ENCODE measurements around the gene FCGR3B.
"Not testable (repeated sequence)": the region's sequence is repeated elsewhere in the genome, so short reads cannot be mapped to it uniquely, and the experiment has no call there.

Gene FCGR3B

DNA sequence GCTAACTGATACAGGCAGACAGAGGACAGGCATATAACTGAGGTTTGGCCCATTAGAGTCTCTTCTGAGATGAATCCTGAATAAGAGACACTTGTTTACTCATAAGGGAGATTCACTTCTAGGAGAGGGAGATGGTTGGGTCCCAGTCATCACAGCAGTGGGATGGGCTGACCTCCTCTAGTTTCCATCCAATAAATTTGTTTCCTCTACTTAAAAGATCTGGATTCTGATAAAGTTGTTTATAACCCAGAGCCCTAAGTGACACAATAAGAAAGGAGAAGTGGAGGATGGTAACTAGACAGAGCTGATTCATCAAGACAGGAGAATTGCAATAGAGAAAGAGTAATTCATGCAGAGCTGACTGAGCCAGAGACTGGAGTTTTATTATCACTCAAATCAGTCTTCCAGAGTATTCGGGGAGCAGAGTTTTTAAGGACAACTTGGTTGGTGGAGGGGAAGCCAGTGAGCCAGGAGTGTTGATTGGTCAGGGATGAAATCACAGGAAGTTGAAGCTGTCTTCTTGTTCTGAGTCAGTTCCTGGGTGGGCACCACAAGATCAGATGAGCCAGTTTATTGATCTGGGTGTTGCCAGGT lies 5.3 kb upstream of the FCGR3B start:
- not testable (repeated sequence) for H3K4me3 ChIP-seq, DNase-seq, H3K27me3 ChIP-seq

DNA sequence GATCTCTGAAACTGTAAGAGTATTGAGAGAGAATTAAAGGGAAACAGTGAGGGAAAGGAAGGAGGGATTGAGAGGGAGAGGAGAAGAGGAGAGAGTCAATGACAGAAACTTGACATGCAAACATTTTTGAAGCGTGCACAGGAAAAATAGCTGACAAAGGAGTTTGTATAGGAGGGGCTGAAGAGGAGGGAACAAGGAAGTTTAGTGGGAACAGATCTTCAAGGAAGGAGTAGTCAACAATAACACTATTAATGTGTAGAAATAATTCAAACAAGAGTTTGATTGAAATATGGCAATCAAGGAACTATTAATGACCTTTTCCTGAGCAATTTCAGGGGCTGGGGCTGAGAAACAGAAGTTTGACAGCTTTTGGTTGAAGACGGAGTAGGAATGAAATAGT lies 4.0 kb upstream of the FCGR3B start:
- H3K9me3 ChIP-seq; H3K27ac ChIP-seq; H3K4me1 ChIP-seq; DNase-seq; intact Hi-C loops (cut with DNase I; ENCODE audit: low total_unique reads); H3K27me3 ChIP-seq; H3K4me3 ChIP-seq; H3K36me3 ChIP-seq: not testable (repeated sequence)

More for the DNA sequence above, 5.3 kb upstream of the FCGR3B start:
- intact Hi-C loops (cut with DNase I; ENCODE audit: low total_unique reads); H3K36me3 ChIP-seq; H3K27ac ChIP-seq; H3K9me3 ChIP-seq; H3K4me1 ChIP-seq: not testable (repeated sequence)

DNA sequence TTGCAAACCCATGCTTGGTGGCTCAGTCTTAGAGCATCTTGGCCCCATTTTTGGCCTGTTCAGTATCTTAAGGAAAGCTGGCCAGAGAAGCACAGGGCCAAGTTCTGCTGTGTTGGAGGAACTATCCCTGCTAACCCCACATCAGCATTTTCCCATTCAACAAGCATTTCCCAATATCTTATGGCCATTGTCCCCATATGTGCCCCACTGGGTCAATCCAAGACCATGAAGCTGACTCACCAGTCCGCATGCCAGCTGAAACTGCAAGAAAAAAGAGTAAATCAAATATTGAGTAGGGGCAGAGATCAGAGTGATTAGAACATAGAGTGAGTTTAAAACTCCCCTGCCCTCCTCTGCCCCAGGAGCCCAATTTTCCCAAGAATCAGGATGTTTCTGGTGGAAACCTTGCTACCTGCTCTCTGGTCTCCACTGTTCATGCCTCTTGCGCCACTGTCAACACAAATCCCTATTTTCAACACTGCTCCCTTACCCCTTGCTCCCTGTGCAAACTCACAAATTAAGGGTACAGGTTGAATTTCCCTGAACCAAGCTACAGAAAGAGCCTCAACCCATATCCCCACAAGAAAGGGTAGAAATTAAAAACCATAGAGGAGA lies 741 bp downstream of the FCGR3B start:
- H3K27me3 ChIP-seq; H3K4me3 ChIP-seq; intact Hi-C loops (cut with DNase I; ENCODE audit: low total_unique reads); H3K27ac ChIP-seq; H3K36me3 ChIP-seq; DNase-seq; H3K9me3 ChIP-seq; H3K4me1 ChIP-seq: not testable (repeated sequence)

DNA sequence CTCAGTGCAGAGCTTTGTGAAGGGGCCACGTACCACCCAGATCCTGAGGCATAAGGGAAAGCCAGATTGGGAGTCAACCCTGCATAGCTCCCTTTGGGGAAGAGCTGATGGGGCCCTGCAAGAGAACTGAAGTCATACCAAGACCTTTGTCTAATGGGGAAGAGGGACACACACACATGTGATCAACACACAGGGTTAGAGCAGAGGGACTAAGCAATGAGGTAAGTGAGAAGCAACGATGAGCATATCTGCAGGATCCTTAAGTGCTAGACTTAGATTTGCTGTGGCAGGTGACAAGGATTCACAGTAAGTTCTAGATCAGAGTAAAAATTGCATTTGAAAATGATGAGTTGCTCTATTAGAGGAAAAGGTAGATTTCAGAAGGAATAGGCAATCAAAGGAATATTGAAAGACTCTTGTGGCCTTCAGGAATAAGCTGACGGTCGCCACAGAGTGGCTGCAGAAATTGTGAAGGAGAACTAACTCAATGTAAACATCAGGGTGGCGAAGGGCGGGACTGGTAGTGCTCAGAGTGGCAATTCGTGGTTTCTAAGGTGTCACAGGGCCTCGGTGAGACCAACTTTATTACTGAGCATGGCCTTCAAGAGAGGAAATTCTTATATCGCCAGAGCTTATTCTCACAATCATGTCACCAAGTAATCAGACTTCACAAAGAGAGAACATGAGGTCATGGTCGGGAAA lies 4.4 kb downstream of the FCGR3B start:
- intact Hi-C loops (cut with DNase I; ENCODE audit: low total_unique reads); DNase-seq; H3K27me3 ChIP-seq: not testable (repeated sequence)

DNA sequence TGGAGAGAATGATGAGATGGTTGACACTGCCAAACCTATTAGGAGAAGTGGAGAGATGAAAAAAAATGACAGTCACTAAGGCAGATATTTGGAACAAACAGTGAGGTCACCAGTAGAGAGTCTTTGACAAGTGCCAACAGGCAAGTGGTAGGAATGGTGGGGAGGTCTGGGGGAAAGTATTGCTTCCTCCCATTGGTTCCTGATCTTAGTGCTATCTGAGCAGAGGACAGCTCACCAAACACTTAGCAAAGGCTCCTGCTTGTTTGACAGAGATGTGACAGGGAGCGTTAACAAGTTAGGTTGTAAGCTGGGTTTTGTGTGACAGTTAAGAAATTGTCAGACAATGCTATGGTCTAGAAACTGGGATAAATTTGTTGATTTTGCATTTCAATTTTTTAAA lies 6.4 kb downstream of the FCGR3B start:
- intact Hi-C loops (cut with DNase I; ENCODE audit: low total_unique reads); H3K4me1 ChIP-seq; H3K36me3 ChIP-seq; H3K27ac ChIP-seq; H3K4me3 ChIP-seq; H3K9me3 ChIP-seq; H3K27me3 ChIP-seq; DNase-seq: not testable (repeated sequence)

More for the DNA sequence above, 4.4 kb downstream of the FCGR3B start:
- H3K4me3 ChIP-seq, H3K4me1 ChIP-seq, H3K36me3 ChIP-seq, H3K27ac ChIP-seq, H3K9me3 ChIP-seq: not testable (repeated sequence)

DNA sequence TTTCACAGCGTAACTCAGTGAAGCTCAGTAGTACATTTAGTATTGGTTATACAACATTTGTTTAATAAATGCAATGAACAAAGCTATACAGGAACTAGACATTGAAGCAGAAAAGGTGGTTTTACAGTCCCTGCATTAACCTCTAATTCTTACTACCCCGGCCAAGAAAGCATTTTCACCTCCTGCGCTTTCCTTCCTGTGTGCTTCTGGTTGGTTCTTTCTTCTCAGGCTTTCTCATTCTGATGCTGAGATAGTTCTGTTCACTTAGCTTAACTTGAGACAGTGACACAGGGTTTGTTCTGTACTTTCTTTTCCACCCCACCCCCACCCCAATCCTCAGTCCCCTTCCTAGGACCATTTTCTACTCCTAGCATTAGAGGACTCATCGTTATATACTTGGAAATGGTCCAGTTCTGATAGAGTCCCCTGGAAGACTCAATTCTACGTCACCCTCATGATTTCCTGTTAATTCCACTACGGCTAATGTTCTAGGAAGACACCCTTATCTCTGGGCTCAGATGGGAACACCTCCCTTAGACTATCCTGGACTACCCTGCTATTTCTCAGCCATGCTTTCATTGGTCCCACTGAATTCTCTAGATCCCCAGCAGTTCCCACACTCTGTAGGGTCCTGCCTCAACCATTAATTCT lies 7.5 kb downstream of the FCGR3B start:
- intact Hi-C loops (cut with DNase I; ENCODE audit: low total_unique reads); H3K9me3 ChIP-seq; H3K4me3 ChIP-seq; H3K4me1 ChIP-seq; DNase-seq; H3K36me3 ChIP-seq; H3K27ac ChIP-seq; H3K27me3 ChIP-seq: not testable (repeated sequence)

DNA sequence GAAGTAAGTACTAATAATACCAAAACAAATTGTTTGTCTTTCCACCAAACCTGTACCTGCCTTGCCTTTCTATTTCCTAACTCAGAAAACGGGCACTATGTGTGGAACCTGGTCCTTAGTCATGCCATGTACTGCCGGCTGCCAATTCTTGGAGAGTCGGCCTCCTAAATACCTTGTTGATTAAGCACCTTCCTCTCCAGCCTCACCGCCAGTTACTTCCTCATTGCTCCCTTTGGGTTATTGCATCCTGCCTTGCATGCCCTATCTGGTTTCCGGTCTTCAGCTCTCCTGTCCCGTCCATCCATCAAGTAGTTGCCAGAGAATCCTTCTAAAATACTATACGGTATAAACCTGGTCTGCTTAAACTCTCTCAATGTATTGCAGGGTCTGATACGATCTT lies 8.9 kb downstream of the FCGR3B start:
- H3K4me1 ChIP-seq; H3K36me3 ChIP-seq; H3K9me3 ChIP-seq; H3K27ac ChIP-seq; DNase-seq; intact Hi-C loops (cut with DNase I; ENCODE audit: low total_unique reads); H3K27me3 ChIP-seq: not testable (repeated sequence)
- peak overlapping the region in 1 of 2 donors; percentile 53 for H3K4me3 ChIP-seq

DNA sequence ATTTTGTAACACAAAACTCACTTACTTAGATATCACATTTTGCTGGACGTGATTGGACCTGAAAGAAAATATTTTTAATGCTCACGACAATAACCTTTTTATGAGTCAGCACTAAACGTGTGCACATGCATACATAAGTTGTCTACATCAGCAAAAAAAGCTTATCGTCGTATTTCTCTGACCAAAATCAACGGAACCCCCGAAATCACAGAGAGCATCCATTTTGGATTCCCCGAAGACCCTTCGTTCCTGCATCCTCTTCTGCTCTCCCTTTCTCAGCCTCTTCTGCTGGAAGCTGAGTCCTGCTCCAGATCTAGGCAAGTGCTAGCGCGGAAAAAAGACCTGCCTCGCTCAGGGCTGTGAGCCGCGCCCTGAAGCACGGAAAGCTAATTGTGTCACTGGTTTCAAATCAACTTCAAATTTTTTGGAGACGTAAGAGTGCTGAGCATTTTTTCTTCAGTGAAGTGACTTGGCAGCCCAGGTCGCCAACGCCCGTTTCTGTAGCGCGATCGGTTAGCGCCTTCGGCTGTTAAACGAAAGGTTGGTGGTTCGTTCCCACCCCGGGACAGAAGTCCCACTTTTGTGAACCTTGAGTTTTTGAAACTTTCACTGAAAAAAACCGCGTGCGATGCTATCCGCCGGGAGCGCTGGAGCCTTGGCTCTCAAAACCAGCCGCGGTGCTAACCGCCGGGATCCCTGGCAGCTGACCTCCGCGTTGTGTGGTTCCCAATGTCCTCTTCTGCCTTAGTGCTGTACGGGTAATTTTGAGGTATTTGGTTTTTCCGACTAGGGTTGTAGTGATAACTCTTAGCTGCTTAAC lies 9.6 kb downstream of the FCGR3B start:
- H3K36me3 ChIP-seq; H3K27me3 ChIP-seq; H3K27ac ChIP-seq; H3K4me1 ChIP-seq; H3K9me3 ChIP-seq; intact Hi-C loops (cut with DNase I; ENCODE audit: low total_unique reads): not testable (repeated sequence)
- DNase-seq = peak in 1 of 2 donors; percentile 37
- peak overlapping the region; percentile 25 to 53 for H3K4me3 ChIP-seq

DNA sequence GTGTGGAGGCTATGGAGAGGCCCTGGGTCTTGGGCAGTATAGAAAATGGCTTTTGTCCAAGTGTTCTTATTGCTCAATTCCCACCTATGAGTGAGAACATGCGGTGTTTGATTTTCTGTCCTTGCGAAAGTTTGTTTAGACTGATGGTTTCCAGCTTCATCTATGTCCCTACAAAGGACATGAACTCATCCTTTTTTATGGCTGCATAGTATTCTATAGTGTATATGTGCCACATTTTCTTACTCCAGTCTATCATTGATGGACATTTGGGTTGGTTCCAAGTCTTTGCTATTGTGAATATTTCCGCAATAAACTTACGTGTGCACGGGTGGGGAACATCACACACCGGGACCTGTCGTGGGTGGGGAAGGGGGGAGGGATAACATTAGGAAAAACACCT lies 10.6 kb downstream of the FCGR3B start:
- H3K4me3 ChIP-seq; H3K9me3 ChIP-seq; H3K27ac ChIP-seq; H3K27me3 ChIP-seq; DNase-seq; intact Hi-C loops (cut with DNase I; ENCODE audit: low total_unique reads); H3K36me3 ChIP-seq; H3K4me1 ChIP-seq: not testable (repeated sequence)

DNA sequence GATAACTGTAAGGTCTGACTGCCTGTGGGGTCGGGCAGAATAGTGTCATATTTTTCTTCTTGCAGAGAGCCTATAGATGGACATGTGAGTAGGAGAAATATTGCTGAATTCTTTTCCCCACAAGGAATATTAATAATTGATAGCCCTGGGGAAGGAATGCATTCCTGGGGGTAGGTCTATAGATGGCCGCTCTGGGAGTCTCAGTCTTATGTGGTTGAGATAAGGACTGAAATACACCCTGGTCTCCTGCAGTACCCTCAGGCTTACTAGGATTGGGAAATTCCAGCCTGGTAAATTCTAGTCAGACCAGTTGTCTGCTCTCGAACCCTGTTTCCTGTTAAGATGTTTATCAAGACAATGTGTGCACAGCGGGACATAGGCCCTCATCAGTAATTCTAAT lies 12.5 kb downstream of the FCGR3B start:
- not testable (repeated sequence) for DNase-seq, H3K4me3 ChIP-seq, H3K9me3 ChIP-seq, H3K4me1 ChIP-seq, H3K36me3 ChIP-seq, H3K27ac ChIP-seq, H3K27me3 ChIP-seq
- intact Hi-C loops (cut with DNase I; ENCODE audit: low total_unique reads) = loop anchor here (10.0 kb wide), 1 partner anchor 94 kb away; the partner anchor contains the start of gene HSPA6

DNA sequence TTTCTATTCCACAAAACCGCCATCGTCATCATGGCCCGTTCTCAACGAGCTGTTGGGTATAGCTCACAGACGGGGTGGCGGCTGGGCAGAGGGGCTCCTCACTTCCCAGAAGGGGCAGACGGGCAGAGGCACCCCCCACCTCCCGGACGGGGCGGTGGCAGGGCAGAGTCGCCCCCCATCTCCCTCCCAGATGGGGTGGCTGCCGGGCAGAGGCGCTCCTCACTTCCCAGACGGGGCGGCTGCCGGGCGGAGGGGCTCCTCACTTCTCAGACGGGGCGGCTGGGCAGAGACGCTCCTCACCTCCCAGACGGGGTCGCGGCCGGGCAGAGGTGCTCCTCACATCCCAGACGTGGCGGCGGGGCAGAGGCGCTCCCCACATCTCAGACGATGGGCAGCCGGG lies 14.6 kb downstream of the FCGR3B start:
- H3K36me3 ChIP-seq, H3K27ac ChIP-seq, H3K27me3 ChIP-seq, H3K9me3 ChIP-seq, DNase-seq, H3K4me3 ChIP-seq, H3K4me1 ChIP-seq: not testable (repeated sequence)
- intact Hi-C loops (cut with DNase I; ENCODE audit: low total_unique reads) = loop anchor here (10.0 kb wide), 1 partner anchor 92 kb away; the partner anchor contains the start of gene HSPA6

DNA sequence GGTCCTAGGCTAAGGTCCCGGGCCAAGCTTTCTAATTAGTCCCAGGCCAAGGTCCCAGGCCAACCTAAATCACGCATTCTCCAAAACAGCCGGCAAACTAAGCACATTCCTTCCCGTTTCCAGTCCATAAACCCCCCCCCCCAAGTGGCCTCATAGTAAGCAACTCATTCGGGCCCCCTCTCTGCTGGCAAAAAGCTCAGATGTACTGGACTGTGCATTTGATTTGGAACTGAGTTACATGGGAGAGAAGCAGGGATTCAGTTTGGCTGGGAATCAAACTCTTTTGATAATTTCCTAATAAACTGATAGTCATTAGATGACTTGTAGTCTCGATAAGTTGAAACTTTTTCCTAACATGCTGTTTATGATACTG lies 17.8 kb downstream of the FCGR3B start:
- H3K4me3 ChIP-seq = peak overlapping the region; percentile 48 to 53
- DNase-seq, H3K9me3 ChIP-seq, H3K36me3 ChIP-seq, H3K27me3 ChIP-seq, H3K4me1 ChIP-seq: not testable (repeated sequence)
- intact Hi-C loops (cut with DNase I; ENCODE audit: low total_unique reads) = loop anchor here (10.0 kb wide), 1 partner anchor 88 kb away; the partner anchor contains the start of gene HSPA6
- H3K27ac ChIP-seq = peak overlapping the region; percentile 72 to 76

DNA sequence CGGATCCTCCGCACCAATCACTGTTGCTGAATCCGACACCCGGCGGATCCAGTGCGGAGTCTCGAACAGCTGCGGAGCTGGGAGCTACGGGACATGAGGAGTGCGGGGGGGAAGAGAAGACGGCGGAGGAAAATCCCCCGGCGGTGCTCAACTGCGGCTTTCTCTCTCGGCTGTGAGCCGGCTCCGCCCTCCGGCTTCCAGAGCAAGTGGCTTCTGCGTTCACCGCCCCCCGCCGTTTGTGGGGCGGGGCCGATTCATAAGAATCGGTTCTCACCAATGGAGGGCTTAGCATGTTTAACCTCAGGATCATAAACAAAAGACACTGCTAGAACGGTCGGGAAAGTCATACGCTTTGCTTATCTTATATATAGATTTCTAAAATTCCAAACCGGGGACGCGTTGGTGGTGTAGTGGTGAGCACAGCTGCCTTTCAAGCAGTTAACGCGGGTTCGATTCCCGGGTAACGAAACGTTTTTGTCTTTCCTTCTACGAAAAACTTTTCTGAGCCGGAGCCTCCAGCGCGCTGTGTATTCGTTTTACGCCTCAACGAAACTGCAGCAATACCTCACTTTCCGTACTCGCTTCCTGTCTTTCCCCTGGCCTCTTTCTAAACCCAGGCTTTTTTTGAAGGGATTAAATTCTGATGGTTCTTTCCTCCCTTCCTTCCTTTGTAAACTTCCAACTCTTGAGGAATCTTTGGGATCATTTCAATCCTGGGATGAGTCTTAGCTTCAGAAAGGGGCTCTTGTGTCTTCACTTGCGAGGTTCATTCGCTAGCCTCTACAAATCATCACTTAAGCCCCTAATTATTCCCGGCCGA lies 18.4 kb downstream of the FCGR3B start:
- not testable (repeated sequence) for H3K27me3 ChIP-seq, H3K9me3 ChIP-seq, H3K4me1 ChIP-seq, H3K36me3 ChIP-seq
- intact Hi-C loops (cut with DNase I; ENCODE audit: low total_unique reads) = loop anchor here (10.0 kb wide), 1 partner anchor 88 kb away; the partner anchor contains the start of gene HSPA6
- H3K27ac ChIP-seq = peak overlapping the region; percentile 72 to 76
- H3K4me3 ChIP-seq = peak overlapping the region; percentile 48 to 53
- peak; percentile 90 to 94 for DNase-seq

Measured in tibial artery (tissue), 4 donors.